PFSK-1 (cell line): Measurements from ENCODE around the gene DIPK1B.

Source experiments
- FOXP2 ChIP-seq: optimal IDR thresholded peaks from 2 replicates; pipeline ENCODE3; 2011; ENCODE audit warnings: borderline replicate concordance, control low read depth, inconsistent platforms; ENCODE audit not compliant: insufficient read depth; ENCODE audit errors: extremely low read length, extremely low read depth
- POLR2AphosphoS5 ChIP-seq: IDR thresholded peaks from 2 replicates; pipeline ENCODE4 v1.6.1; 2012; ENCODE audit warnings: low read depth, mild to moderate bottlenecking, control low read depth, low read length, moderate library complexity
- REST ChIP-seq, 2 experiments: IDR thresholded peaks; 2 replicates each; pipeline versions ENCODE4 v1.6.1 to v1.8.0; 2011 to 2012; ENCODE audit warnings: low read depth in 2 of 2, low read length in 2 of 2, control low read depth in 1 of 2, inconsistent platforms in 1 of 2, mild to moderate bottlenecking in 1 of 2, moderate library complexity in 1 of 2; ENCODE audit not compliant: insufficient read depth in 1 of 2
- SIN3A ChIP-seq: IDR thresholded peaks from 2 replicates; pipeline ENCODE4 v1.6.1; 2012; ENCODE audit warnings: mild to moderate bottlenecking, low read length, moderate library complexity, borderline replicate concordance; ENCODE audit not compliant: insufficient read depth
- TAF1 ChIP-seq: IDR thresholded peaks from 2 replicates; pipeline ENCODE4 v1.6.1; 2012; ENCODE audit warnings: low read length, control low read depth, borderline replicate concordance; ENCODE audit not compliant: insufficient read depth

DIPK1B gene

GRCh38 chr9:136720251-136720897 is 8.0 kb downstream of the DIPK1B start:
- TF ChIP-seq SIN3A (no peak), POLR2AphosphoS5 (no peak), TAF1 (no peak), REST (IDR thresholded peaks at IDR 0.05; ENCODE audit: insufficient read depth in 1 of 2, low read depth in 2 of 2, low read length in 2 of 2) (no peak), FOXP2 (no peak)

DNA sequence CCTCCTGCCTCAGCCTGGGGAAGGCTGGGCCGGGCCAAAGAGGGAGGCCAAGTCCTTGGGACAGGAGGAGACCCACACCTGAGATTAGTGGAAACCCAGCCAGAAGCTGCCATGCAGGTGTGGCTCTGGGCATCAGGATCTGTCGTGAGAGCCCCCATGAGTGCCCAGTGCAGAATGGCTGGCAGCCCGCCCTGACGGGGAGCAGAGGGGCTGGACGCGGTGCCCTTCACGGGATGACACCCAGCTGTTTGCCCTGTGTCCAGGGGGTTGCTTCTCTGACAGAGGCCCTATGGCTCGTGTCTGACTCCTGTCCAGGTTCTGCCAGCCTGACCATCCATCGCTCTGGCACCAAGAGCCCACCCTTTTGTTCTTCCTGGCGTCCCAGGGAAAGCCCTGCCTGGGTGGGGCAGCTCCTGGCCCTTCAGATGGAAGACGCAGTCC is 8.5 kb downstream of the DIPK1B start:
- TF ChIP-seq TAF1, result no peak
- no peak for TF ChIP-seq FOXP2
- no peak for TF ChIP-seq POLR2AphosphoS5
- TF ChIP-seq SIN3A, result no peak
- no peak for TF ChIP-seq REST (IDR thresholded peaks at IDR 0.05; ENCODE audit: insufficient read depth in 1 of 2, low read depth in 2 of 2, low read length in 2 of 2)

- TF ChIP-seq FOXP2 (no peak), POLR2AphosphoS5 (peak; percentile 51; the same call in 1 of the 2 replicates), REST (IDR thresholded peaks at IDR 0.05; ENCODE audit: insufficient read depth in 1 of 2, low read depth in 2 of 2, low read length in 2 of 2) (no peak)
Observed at GRCh38 chr9:136721339-136722092, 9.1 kb downstream of the DIPK1B start.

- TF ChIP-seq FOXP2 (no peak), POLR2AphosphoS5 (peak; percentile 27), TAF1 (no peak), REST (IDR thresholded peaks at IDR 0.05; ENCODE audit: insufficient read depth in 1 of 2, low read depth in 2 of 2, low read length in 2 of 2) (no peak), SIN3A (no peak)
Observed at GRCh38 chr9:136722093-136722968, 10.0 kb downstream of the DIPK1B start.
